Parathyroid adenoma (tissue), 2 donors: ENCODE results near the gene JMJD7.

ENCODE experiments used
- H2AFZ ChIP-seq: fragments of 300-600 bp; sonication (generic); one replicate; pipeline ENCODE4 v1.7.0; 2017; ENCODE audit warnings: antibody characterized with exemption, mild to moderate bottlenecking
- H3K27ac ChIP-seq: fragments of 300-600 bp; sonication (generic); one replicate; pipeline ENCODE4 v1.7.0; 2017
- H3K27me3 ChIP-seq: fragments of 300-600 bp; sonication (generic); one replicate; pipeline ENCODE4 v1.7.0; 2017; ENCODE audit warnings: low read length; ENCODE audit not compliant: control insufficient read depth, insufficient read depth
- H3K36me3 ChIP-seq: fragments of 300-600 bp; sonication (generic); one replicate; pipeline ENCODE4 v1.7.0; 2017; ENCODE audit warnings: low read length; ENCODE audit not compliant: control insufficient read depth, insufficient read depth
- H3K4me1 ChIP-seq: fragments of 300-600 bp; sonication (generic); one replicate; pipeline ENCODE4 v1.7.0; 2017; ENCODE audit warnings: control low read depth
- H3K4me2 ChIP-seq: fragments of 300-600 bp; sonication (generic); one replicate; pipeline ENCODE4 v1.7.0; 2017; ENCODE audit warnings: low read length
- H3K4me3 ChIP-seq: fragments of 300-600 bp; sonication (generic); one replicate; pipeline ENCODE4 v1.7.0; 2017; ENCODE audit warnings: low read depth, low read length
- H3K79me2 ChIP-seq: fragments of 300-600 bp; sonication (generic); one replicate; pipeline ENCODE4 v1.7.0; 2017; ENCODE audit warnings: control low read depth
- H3K9ac ChIP-seq: fragments of 300-600 bp; sonication (generic); one replicate; pipeline ENCODE4 v1.7.0; 2017; ENCODE audit warnings: mild to moderate bottlenecking
- H3K9me3 ChIP-seq: fragments of 300-600 bp; sonication (generic); one replicate; pipeline ENCODE4 v1.7.0; 2017; ENCODE audit warnings: low read length; ENCODE audit not compliant: control insufficient read depth
- TF ChIP-seq, protein P1 (sequence below): fragments of 300-600 bp; sonication (generic); IDR thresholded peaks from one replicate; pipeline ENCODE4 v1.7.0; 2017; ENCODE audit warnings: antibody characterized with exemption, mild to moderate bottlenecking
- donor health status: primary hyperparathyroidism.

JMJD7 gene

DNA sequence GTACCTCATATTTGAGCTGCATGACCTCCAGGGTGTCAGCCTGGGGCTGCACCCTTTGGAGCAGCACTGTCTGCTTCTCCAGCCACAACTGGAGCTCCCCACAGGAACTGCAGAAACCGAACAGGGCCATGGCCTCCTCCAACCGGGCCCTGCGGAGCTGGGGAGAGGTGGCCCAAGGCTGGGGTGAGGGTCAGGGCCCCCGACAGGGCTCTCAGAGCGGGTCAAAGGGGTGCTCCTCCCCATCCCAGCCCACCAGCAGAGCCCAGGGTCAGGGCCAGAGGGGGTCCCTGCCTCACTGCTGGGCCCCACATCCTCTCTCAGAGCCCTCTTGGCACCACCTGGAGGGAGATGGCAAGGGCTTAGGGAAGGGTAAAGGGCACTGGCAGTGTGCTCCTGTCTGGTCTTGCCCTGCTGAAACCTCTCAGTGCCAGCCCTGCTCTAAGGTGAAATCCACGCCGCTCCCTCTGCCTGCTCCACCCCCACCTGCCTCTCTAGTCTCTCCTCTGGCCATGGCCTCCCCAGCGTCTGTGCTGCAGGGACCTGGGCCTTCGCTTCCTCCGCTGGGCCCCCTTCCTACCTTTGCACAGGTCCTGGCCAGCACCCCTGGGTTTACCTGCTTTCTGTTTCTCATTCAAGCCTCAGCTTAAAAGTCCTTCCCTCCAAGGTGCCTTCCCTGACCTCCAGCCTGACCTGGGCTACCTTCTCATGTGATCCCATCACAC lies 52.4 kb downstream of the JMJD7 start:
- H3K4me1 ChIP-seq: no peaks in the 10 kb centered on the region
- no peak overlapping the region for H3K4me2 ChIP-seq
- no peaks in the 10 kb centered on the region for H3K27me3 ChIP-seq
- H3K9me3 ChIP-seq: no peaks in the 10 kb centered on the region
- H3K36me3 ChIP-seq: no peaks in the 10 kb centered on the region
- TF ChIP-seq, protein P1, sequence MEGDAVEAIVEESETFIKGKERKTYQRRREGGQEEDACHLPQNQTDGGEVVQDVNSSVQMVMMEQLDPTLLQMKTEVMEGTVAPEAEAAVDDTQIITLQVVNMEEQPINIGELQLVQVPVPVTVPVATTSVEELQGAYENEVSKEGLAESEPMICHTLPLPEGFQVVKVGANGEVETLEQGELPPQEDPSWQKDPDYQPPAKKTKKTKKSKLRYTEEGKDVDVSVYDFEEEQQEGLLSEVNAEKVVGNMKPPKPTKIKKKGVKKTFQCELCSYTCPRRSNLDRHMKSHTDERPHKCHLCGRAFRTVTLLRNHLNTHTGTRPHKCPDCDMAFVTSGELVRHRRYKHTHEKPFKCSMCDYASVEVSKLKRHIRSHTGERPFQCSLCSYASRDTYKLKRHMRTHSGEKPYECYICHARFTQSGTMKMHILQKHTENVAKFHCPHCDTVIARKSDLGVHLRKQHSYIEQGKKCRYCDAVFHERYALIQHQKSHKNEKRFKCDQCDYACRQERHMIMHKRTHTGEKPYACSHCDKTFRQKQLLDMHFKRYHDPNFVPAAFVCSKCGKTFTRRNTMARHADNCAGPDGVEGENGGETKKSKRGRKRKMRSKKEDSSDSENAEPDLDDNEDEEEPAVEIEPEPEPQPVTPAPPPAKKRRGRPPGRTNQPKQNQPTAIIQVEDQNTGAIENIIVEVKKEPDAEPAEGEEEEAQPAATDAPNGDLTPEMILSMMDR: no peak
- no peak overlapping the region for H3K4me3 ChIP-seq
- no peak overlapping the region for H2AFZ ChIP-seq
- no peaks in the 10 kb centered on the region for H3K79me2 ChIP-seq
- H3K27ac ChIP-seq: no peak overlapping the region
- no peak overlapping the region for H3K9ac ChIP-seq

DNA sequence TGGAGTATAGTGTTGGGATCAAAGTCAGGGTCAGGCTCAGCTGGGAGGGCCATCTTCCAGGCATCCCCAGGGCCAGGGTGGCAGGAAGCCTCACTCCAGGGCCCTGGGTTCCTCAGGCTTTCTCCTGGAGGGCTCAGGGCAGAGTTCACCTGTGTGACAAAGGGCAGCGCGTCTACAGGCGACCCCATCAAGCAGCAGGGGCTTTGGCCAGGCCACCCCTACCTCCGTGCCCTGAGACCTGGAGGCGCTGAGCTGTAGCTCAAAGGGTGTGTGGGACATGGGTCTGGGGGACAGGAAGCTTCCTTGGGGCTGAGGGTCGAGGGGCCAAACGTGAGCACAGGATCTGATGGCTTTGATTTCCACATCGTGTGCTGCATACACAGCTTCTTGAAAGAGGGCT lies 53.2 kb downstream of the JMJD7 start:
- Histone ChIP-seq H3K9ac (no peak overlapping the region), H3K4me3 (no peak overlapping the region), H3K79me2 (no peaks in the 10 kb centered on the region), H3K4me2 (no peak overlapping the region), H3K27ac (no peak overlapping the region), H3K27me3 (no peaks in the 10 kb centered on the region), H2AFZ (no peak overlapping the region), H3K36me3 (no peaks in the 10 kb centered on the region), H3K9me3 (no peaks in the 10 kb centered on the region), H3K4me1 (no peaks in the 10 kb centered on the region)
- TF ChIP-seq, protein P1: no peak

DNA sequence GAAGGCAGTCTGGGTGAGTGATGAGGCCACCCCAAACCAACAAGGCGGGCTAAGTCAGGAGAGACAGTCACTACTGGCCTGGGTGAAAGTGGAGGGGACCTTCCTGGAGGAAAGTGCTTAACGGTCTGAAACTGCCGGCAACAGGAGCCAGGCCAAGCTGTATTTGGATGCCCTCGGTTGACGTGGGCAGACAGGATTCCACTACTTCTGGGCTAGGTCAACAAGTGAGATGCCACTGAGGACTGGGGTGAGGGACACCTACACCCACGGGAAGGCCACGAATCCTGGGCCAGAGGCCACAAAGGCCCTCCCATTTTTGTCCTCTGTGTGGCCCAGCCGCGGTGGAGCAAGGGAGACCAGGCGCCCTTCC lies 53.6 kb downstream of the JMJD7 start:
- H3K36me3 ChIP-seq: no peaks in the 10 kb centered on the region

DNA sequence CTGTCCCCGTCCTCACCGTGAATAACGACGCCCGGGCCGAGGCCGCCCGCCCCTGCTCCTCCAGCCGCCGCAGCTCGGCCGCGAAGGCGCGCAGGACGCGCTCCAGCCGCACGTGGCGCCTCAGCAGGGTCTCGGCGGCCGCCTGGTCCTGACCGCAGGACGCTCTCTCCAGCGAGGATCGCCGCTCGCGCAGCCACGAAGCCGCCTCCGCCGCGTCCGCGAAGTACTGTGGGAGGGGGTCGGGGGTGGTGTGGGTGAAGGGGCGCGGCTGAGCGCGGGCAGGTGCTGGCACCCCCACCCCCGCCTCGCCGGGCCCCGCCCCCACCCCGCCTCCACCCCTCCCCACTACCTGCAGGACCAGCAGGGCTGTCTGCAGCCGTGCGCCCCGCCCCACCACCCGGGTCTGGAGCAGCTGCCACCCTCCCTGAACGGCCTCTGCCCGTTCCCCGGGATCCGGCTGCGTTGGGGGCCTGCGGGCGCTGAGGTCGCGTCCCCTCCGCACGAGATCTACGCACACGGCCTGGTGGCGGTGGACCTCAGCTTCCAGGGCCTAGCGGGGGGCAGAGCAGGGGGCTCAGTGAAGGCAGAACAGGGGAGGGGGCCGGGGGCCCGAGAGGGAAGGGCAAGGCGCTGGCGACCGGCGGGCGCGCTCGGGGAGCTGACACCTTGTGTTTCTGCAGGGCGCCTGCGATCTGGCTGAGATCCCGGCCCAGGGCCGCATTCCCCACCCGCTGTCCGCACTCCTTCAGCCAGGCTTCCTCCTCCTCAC lies 54.2 kb downstream of the JMJD7 start:
- H3K9me3 ChIP-seq: no peaks in the 10 kb centered on the region
- no peaks in the 10 kb centered on the region for H3K27me3 ChIP-seq
- H3K79me2 ChIP-seq: no peaks in the 10 kb centered on the region
- H3K4me1 ChIP-seq: no peaks in the 10 kb centered on the region
- H3K4me3 ChIP-seq: peak overlapping the region; percentile 34
- TF ChIP-seq, protein P1: no peak
- no peak overlapping the region for H3K27ac ChIP-seq
- peak overlapping the region; percentile 73 for H2AFZ ChIP-seq
- H3K36me3 ChIP-seq: no peaks in the 10 kb centered on the region
- peak overlapping the region; percentile 55 for H3K4me2 ChIP-seq
- no peak overlapping the region for H3K9ac ChIP-seq

More for the DNA sequence above, 53.6 kb downstream of the JMJD7 start:
- TF ChIP-seq, protein P1: no peak
- no peak overlapping the region for H3K4me3 ChIP-seq
- H3K9ac ChIP-seq: no peak overlapping the region
- H3K79me2 ChIP-seq: no peaks in the 10 kb centered on the region
- no peaks in the 10 kb centered on the region for H3K4me1 ChIP-seq
- H3K27ac ChIP-seq: no peak overlapping the region
- no peaks in the 10 kb centered on the region for H3K27me3 ChIP-seq
- H2AFZ ChIP-seq: no peak overlapping the region
- H3K4me2 ChIP-seq: no peak overlapping the region
- H3K9me3 ChIP-seq: no peaks in the 10 kb centered on the region
